Activated naive CD8-positive, alpha-beta T cell treated with anti-CD3 and anti-CD28 coated beads, Interleukin-2, amount 50 U/mL, for 16 hours (primary cell): ENCODE data around the gene ZCCHC13.
A peak's percentile ranks its signal among the peaks of the same experiment; 100 is the strongest.
"Not testable (repeated sequence)": the region's sequence is repeated elsewhere in the genome, so short reads cannot be mapped to it uniquely, and the experiment has no call there.

ENCODE experiments used
- DNase-seq: peaks from one replicate; pipeline ENCODE4 v3.0.0-alpha.2; 2020; ENCODE audit warnings: low read depth, low spot score

The ZCCHC13 gene

DNA sequence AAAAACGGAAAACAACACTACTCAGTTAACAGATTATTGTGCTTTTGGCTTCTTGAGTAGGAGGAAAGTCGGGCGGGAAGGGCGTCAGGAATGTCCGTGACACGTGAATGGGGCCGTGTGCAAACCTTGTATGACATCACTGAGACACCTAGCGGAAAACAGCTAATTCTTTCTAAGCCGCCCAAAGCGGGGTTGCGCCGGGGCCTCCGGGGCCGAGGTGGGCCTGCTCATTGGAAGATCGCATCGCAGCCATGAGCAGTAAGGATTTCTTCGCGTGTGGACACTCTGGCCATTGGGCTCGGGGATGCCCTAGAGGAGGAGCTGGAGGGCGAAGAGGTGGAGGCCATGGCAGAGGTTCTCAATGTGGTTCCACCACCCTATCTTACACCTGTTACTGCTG, at the start of gene ZCCHC13:
TSS of gene ZCCHC13 (plus strand) at position 165 of the 400 bp plus-strand sequence. CDS start at position 252, 87 bp downstream.
- DNase-seq = no peak

DNA sequence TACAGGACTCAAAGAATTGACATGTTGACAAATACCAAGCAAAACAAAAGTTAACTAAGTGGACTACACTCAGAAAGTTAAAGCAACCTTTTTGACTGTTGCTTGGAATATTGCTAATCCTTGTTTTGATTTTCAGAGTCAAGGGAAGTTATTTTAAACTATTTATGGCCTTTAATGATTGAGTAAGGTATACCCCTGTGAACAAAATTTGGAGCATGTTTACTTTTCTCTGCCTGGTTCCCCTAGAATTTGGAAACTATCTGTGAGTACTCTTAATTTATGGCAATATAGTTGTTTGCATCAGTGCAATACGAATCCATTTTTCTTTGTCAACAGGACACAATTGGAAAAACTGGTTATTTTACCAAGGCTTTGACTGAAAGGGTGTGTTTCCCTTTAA, 45.9 kb upstream of the ZCCHC13 start:
- not testable (repeated sequence) for DNase-seq

DNA sequence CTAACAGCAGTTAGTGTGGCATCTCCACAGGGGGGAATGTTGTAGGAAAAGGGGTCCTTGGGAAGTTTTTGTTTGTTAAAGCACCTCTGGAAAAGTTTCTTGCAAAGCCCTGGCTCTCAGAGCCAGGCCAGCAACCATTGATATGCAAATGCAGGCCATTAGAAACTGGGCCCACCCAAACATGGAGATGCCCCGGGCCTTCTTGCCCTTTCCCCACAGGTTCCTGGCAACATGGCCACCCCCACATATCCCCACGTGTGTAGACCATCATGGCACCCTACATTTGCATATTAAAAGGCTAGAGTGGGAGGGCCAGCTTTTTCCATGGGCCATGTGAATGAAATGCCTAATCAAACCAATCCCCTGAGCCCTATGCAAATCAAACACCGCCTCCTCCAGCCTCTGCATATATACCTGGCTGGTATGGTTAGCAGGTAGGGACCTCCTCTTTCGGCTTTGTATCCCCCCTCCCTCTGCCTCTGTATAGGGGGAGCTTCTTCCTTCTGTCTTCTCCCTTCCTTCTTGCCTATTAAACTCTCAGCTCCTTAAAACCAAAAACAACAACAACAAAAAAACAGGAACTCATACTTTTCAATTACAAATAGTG, 44.0 kb upstream of the ZCCHC13 start:
- DNase-seq = no peak

DNA sequence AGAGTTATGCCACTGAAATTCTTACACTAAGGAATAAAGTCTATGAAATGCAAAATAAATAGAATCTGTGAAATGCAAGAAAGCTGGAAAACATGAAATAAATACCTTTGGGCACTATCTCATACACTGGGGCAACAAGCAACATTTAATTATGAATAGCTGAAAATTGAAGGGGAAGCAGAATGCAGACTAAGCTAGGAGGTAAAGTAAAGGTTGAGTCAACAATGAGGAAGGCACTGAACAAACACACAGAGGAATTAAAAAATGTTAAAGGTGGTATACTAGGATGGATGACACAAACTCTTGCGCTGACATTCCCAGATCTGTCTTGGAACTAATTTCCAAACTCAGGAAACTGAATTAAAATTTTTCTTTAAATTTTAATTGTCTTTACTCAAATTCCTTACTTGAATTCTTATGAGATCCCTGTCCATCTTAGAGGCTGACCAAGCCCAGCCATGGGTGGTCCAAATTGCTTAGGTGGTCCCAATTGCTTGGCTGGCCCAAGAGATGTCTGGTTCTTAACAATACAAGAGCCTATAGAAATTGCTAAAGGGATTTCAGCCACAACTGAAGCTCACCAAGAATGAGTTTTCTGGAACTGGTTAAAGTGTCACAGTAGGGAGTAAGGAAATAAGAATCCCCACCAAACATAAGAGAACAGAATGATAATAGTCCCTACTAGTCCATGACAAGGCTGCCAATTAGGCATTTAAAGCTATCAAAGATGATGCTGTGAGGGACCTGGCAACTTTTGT, 41.3 kb upstream of the ZCCHC13 start:
- DNase-seq = no peak

DNA sequence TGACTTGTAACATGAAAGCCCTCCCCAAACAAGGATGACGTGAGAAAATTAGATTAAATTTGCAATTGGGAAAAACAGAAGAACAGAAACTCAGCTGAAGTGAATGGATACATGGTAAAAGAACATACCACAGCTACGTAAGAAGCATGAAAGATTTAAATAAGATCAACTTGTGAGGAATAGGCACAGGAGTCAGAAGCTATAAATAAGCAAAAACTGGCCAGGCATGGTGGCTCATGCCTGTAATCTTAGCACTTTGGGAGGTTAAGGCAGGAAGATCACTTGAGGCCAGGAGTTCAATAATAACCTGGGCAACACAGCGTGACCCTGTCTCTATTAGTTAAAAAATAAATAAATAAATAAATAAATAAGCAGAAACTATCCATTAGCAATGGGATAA, 33.6 kb upstream of the ZCCHC13 start:
- DNase-seq = no peak

DNA sequence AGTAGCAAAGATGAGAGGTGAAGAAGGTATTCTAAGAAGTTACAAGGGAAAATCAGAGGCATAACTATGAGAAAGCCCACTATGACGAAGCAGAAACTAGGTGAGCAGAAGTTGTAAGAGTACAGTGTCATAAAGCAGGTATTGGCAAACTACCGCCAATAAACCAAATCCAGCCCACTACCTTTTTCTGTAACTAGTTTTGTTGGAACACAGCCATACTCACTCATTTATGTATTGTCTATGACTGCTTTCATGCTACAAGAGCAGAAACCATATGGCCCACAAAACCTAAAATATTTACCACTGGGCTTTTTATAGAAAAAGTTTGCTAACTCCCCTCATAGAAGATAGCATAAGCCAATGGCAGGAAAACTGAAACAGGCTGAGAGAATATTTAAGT, 31.8 kb upstream of the ZCCHC13 start:
- DNase-seq = no peak

DNA sequence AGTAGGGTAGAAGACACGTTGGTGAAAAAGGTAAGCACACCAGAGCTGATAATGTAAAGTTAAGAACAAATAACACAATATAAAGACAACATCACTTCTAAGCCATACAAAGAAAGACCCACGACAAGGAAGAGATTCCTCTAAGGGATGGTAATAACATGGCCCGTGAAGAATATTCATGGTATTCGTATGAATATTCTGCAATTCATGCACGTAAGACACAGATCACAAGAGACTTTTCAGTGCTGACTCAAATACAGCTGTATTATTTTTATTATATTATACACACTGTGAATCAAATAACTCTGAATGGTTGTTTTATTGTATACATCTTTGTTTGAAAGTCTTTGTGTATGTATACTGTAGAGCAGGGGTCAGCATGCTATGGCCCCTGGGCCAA, 29.5 kb upstream of the ZCCHC13 start:
- DNase-seq = no peak

DNA sequence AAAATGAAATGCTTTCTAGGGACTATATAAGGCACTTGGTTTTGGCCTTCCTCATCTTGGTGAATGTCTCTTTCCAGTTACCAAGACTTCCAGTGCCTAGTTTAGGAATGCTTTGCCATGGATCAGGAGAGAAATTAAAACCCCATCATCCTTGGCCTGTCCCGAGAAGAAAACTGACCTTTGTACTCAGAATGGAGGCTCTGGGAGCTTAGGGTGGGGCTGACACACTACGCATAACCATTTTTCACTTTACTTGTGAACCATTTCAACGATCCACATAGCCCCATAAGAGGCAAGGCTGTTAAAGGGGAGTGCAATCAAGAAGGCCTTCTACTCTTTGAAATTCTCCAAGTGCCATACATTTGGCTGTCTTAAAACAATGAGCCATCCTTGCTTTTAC, 26.7 kb upstream of the ZCCHC13 start:
- DNase-seq = no peak

DNA sequence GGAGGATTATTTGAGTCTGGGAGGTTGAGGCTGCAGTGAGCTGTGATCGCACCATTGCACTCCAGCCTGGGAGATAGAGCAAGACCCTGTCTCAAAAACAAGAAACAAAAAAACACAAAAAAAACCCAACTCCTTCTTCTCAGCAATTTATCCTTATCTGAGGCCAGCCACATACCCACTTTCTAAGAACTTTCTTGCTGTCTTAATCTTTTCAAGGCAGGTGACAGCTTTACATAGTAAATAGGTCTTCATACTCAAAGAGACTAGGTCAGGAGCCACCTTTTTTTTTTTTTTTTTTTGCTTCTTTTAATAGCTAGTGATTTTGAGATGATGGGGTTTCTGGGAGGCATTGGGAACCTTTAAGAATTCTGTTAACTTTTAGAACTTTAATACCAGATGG, 26.1 kb upstream of the ZCCHC13 start:
- no peak for DNase-seq

DNA sequence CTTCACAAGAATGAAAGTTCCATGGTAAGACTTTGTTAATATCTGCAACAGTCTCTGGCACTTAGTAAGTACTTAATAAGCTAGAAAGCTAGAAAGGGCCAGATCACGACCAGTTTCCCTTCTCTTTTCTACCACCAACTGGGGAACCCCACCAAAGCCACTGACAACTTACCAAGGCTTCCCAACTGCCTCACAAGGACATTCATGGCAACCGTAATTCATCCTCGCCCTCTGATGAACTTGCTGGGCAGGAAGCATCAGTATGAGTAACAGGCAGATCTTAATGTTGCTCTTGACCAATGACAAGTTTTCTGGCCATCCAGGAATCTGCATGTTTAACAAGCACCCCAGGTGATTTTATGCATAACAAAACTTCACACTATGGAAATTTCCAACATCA, 23.2 kb upstream of the ZCCHC13 start:
- DNase-seq = no peak

DNA sequence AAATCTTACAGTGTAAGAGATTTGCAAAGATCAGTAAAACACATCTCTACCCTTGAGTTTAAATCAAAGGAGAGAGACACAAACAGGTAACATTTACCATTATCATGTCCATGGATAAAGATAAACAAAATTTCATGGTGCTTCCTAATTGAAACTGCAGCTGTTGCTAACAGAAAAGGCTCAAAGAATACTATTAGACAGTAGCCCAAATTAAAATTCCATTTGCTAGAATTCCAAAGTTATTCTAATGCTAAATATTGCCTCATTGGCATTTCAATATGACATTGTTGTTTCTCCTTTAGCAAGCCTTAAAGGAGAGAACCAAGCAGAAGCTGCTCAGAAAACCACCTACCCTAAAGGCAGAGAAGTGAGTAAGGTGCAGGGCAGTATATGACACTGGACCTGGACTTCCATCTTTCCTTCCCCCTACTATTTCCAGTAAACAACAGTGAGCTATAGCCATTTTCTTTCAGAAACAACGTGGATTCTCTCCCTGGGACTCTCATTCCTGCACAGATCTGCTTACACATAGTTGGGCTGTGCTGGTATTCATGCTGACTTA, 19.5 kb upstream of the ZCCHC13 start:
- DNase-seq = no peak

DNA sequence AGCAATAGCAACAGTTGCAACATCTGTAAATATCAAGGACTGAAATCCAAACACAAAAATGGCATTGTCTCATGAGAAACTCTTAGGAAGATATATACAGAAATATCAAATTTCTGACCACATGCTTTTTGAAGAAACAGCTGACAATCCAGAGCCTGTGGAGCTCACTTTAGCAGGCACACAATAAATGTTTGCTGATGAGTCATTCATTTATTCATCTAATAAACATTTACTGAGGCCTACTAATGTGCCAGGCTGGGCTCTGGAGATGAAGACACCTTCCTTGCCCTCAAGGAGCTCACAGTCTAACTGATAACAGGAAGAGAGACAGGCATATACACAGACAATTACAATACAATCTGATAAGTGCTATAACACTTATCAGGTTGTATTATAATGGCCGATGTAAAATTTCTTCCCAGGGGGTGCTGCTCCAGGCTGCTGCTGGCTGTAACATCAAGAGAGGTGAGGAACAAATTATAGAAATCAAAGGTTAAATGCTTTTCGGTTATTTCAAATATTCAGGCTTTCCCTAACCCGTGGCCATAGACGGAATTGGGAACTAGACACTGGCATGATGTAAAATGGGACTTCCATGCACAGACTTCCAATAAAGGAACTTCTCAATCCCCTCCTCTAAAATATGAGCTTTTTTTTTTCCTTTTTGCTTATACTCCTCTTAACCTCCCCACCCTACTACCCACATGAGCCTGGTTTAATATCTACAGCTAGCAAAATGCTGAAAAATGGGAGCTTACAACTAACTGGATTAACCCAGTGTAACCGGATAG, 16.8 kb upstream of the ZCCHC13 start:
- DNase-seq = no peak

DNA sequence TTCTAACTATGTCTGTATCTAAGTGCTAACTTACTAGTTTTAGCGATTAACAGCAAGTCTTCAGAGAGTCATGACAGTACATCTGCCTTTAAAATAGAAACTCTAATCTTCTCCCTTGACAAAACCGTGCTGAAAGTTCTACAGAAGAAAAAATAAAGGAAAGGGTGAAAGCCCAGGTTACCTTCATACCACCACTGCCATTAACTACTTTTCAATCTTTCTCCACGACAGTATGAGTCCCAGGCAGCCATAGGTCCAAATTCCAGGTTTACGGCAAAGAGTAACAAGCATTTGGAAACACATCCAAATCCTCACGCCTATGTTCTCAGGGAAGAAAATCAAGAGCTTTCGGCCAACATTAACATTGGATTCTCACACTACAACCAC, 12.4 kb upstream of the ZCCHC13 start:
- no peak for DNase-seq

DNA sequence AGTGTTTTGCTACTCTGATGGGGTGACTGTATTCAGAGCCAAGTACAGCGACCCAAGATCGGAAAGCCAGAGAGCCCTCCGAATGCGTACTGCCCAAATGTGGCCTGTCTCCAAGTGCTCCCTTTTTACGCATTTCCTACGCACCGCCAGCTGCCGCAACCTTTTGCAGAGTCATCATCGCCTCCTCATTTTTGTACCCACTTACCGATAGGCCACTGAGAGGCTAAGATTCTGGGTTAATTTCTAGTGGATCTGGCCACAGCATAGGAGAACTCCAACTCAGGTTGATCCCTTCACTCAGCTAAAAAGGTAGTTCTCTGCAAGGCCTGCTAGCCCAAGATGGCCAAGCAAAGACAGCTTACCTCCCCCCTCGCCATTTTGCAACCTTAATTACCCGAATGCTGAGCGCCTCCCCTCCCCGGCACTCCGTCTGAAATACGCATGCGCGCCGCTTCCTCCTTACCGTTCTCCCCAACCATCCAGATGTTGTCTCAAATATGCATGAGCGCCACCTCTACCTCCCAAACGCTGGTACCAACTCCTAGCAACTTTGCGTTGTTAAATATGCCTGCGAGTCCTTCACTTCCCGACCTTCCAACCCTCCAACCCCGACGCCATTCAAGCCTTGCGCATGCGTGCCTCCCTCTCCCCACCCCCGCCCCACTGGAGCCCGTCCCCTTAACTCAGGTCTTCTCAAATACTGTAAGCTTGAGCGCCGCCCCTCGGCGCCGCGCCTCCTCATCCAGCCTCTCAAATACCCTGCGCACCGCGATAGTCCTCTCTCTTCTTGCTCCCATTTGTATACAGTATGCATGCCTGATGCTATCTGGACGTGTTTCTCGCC, 11.8 kb upstream of the ZCCHC13 start:
- peak; percentile 51 for DNase-seq

DNA sequence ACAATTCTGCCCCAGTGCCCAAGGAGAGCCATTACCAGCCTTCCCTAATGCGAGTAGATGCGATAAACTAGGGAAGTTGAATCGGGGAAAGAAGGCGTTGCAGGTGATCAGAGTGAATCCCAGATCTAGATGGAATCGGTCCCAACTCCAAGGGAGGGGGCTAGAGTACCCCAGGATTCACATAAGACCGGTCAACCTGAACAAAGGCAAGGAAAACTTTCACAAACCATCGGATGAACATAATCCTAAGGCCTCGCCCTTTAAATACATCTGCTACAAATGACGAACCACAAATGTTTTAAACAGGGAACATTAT, 11.2 kb upstream of the ZCCHC13 start:
- no peak for DNase-seq

DNA sequence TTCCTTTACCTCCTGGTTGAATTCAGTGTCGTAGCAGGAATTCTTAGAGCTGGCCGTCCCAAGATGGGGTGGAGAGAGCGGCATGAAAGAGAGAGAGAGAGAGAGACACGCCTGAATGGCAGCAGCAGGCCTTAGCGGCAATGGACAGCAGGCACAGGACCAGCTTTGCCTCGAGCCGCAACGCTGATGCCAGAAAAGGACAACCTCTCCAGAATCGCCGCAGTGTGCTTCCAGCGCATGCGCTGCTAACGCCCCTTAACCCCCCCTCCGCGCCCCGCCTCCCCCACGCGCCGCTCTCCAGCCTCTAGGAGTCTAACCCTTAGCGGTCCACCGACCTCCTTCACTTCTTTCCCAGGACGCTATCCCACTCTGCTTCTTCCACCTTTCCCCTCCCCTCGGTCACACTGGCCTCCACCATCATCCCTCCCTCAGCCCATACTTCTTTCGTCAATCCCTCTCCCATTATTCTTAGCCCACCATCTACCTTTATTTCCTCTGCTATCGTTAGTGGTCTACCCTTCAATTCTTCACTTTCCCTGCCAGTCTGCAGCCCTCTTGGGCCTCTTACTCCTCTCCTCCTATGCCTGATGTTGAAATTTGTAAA, 10.5 kb upstream of the ZCCHC13 start:
- peak; percentile 11 for DNase-seq

DNA sequence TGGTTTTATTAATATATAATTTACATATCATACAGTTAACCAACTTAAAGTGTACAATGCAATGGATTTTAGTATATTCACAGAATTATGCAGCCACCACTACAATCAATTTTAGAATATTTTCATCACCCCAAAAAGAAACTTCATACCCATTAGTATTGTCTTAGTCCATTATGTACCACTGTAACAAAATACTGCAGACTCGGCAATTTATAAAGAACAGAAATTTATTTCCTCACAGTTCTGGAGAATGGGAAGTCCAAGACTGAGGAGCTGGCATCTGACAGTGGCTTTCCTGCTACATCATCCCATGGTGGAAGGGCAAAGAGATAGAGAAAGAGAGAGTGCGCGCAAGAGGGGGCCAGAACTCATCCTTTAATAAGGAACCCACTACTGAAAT, 8.9 kb upstream of the ZCCHC13 start:
- no peak for DNase-seq

DNA sequence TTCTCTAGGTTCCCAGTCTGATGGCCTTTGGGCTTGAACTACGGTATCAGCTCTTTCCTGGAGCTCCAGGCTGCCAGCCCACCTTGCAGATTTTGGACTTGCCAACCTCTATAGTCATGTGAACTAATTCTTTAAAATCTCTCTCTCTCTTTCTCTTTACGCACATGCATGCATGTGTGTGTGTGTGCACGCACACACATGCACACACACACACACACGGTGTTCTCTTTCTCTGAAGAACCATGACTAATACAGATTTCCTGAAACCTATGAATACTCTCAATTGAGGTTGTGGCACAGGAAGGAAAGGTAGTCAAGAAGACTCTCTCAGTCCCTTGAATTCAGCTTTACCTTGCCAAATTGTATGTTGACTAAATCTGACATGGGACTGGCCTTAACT, 6.2 kb upstream of the ZCCHC13 start:
- DNase-seq = no peak

DNA sequence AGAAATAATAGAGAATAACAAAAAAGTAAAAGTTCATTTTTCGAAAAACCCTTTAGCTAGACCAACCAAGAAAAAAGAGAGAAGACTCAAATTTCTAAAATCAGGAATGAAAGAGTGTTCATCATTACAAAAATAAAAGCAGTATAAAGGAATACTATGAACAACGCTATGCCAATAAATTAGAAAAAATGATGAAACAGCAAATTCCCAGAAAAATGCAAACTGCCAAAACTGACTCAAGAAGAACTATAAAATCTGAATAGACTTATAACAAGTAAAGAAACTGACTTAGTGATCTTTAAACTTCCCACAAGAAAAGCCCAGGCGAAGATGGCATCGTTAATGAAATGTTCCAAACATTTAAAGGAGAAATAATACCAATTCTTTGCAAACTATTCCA, 3.1 kb upstream of the ZCCHC13 start:
- DNase-seq = no peak

DNA sequence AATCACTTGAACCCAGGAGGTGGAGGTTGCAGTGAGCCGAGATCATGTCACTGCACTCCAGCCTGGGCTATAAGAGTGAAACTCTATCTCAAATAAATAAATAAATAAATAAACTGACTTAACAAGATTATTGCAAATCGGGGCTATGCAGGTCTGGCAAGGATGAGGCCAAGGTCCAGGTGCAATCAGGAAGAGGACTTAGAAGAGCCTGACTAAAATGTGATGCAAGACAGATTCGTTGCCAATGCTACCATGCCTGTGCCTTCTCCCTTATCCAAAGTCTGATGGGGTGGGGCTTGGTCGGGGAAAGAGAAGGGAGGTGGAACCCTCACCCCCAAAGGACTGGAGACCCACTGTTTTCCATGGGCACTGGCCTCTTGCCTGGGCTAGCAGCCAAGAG, 14.7 kb downstream of the ZCCHC13 start:
- DNase-seq = no peak

DNA sequence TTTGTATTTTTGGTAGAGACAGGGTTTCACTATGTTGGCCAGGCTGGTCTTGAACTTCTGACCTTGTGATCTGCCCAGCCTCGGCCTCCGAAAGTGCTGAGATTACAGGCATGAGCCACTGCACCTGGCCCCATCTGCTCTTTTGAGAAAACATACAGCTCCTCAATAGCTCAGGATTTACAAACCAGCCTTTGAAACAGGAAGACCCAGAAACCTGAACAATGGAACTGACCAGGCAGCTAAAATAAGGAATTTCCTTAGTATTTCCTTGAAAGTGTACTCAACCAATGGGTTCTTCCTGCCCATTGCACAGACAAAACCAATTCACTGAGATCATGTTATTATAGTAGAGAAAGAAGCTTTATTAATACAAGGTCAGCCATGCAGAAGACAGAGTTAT, 15.3 kb downstream of the ZCCHC13 start:
- not testable (repeated sequence) for DNase-seq
